SHP77 treated with DMSO at 0.1 percent for 48 hours (cell line): Measurements from ENCODE around the gene HCFC1.

ENCODE experiments used
- DNase-seq: peaks from one replicate; lab custom pipeline; 2025; lab: John Stamatoyannopoulos, UW

Gene HCFC1

DNA sequence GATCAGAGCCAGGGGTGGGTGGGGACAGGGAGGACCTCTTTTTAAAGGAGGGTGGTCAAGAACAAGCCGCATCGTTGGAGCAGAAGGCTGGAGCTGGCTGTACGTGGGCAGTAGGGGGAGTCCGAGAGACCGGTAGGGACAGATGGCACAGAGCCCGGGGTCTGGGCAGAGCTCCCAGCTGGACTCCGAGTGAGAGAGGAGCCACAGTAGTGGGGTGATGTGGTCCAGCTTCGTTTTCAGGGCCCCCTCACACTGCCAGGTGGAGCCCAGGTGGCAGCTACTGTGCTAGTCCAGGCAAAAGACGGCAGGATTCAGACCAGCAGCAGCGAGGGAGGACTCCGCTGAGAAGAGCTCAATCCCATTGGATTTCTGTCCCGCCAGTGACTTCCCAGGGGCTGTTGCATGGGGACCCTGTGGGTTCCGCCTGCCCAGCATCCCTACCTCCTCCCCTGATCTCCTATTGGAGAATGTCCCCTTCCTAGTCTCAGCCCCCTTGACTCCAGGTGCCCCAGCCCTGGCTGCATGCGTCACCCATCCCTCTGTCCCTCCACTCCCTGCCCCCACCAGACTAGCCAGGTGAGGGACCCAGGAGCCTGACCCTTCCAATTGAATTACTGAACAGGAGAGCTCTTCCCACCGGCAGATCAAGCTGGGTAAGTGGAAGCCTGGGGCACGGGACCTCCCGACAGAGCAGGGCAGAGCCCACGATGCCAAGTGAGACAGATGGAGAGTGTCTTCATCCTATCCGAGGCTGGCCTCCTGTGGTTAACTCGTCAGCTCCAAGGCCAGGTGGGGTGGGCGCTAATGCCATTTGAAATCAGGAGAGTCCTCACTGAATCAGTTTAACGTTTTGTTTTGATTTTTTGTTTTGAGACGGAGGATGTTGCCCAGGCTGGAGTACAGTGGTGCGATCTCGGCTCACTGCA, 48.4 kb downstream of the HCFC1 start:
- no peak for DNase-seq

- no peak for DNase-seq
Measured at GRCh38 chrX:153921511-153922446, 49.8 kb downstream of the HCFC1 start.

GRCh38 chrX:153921070-153921469, 50.5 kb downstream of the HCFC1 start:
- DNase-seq = no peak

- no peak for DNase-seq
Measured at GRCh38 chrX:153920546-153920945, 51.1 kb downstream of the HCFC1 start.

- no peak for DNase-seq
Measured at GRCh38 chrX:153919281-153919680, 52.3 kb downstream of the HCFC1 start.

GRCh38 chrX:153917869-153918268, 53.7 kb downstream of the HCFC1 start:
- no peak for DNase-seq

- DNase-seq = no peak
Measured at GRCh38 chrX:153913701-153914100, 57.9 kb downstream of the HCFC1 start.

GRCh38 chrX:153913211-153913610, 58.4 kb downstream of the HCFC1 start:
- no peak for DNase-seq

- DNase-seq = no peak
Measured at GRCh38 chrX:153911798-153912197, 59.8 kb downstream of the HCFC1 start.

DNA sequence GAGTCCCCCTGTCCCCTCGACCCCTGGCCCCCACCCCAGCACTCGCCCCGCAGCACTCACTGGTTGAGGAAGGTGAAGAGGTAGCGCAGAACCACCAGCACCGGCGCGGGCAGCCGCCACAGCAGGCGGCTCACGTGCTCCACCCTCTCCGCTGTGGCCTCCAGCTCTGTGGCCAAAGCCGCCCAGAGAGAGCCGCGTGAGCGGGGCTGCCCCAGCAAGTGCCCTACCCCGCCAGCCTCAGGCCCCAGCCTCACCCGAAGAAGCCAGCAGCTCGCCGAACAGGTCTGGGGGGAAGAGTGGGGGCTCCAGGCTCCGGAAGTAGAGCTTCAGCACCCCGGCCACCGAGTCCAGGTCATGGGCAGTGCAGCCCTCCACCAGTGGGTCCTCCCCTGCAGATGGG, 61.2 kb downstream of the HCFC1 start:
- DNase-seq = no peak

- no peak for DNase-seq
Measured at GRCh38 chrX:153909980-153910360, 61.6 kb downstream of the HCFC1 start.

GRCh38 chrX:153909024-153909979, 62.3 kb downstream of the HCFC1 start:
- no peak for DNase-seq

DNA sequence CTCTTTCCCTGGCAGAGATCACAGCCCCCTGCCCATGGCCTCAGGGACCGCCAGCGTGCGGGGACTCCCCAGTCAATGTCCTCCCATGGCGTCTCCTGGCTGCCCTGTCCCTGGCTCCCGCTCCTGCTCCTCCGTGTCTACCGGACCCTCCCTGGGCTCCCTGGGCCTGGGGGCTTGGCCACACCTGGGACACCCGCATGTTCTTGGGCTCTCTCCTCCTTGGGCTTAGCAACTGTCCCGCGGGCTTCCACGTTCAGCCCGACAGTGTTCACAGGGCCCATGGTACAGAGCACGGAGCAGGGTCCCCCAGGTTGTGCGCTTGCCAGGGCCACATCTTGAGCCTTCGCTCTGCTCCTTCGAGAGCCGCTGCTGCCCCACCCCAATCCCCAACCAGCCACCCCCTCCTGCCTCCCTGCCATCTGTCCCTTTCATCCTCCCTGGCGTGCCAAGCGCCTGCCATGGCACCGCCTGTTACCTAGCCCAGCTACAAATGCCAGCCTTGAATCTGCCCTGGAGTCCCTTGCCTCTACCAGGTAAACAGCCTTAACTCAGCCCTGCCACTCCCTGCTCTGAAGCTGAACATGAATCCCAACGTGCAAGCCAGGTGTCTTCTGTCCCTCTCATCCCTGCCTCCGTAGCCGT, 63.3 kb downstream of the HCFC1 start:
- no peak for DNase-seq

DNA sequence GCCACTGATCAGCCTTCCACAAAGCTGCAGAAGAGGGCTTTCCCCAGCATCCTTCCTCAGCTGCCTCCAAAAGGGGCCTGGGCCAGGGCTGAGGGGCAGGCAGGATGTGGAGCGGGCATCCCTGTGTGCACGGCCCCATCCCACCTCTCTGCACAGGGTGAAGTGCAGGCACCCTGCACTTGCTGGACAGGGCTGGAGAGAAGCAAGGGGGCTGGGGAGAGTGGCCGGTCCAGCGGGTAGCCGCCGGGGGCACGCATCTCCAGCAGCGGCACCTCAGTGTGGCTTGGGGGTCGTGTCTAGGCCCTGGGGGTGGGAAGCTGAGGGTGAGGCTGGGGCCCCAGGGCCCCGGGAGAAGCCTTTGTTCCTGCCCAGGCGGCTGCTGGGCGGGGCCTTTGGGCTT, 64.2 kb downstream of the HCFC1 start:
- DNase-seq = no peak

GRCh38 chrX:153906126-153906917, 65.3 kb downstream of the HCFC1 start:
- DNase-seq = no peak

DNA sequence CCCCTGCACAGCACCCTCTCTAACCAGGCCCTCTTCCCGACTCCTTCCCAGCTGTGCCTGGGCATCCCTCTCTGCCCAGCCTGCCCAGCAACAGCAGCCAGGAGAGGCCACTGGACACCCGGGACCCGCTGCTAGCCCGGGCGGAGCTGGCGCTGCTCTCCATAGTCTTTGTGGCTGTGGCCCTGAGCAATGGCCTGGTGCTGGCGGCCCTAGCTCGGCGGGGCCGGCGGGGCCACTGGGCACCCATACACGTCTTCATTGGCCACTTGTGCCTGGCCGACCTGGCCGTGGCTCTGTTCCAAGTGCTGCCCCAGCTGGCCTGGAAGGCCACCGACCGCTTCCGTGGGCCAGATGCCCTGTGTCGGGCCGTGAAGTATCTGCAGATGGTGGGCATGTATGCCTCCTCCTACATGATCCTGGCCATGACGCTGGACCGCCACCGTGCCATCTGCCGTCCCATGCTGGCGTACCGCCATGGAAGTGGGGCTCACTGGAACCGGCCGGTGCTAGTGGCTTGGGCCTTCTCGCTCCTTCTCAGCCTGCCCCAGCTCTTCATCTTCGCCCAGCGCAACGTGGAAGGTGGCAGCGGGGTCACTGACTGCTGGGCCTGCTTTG, 66.0 kb downstream of the HCFC1 start:
- DNase-seq = no peak

DNA sequence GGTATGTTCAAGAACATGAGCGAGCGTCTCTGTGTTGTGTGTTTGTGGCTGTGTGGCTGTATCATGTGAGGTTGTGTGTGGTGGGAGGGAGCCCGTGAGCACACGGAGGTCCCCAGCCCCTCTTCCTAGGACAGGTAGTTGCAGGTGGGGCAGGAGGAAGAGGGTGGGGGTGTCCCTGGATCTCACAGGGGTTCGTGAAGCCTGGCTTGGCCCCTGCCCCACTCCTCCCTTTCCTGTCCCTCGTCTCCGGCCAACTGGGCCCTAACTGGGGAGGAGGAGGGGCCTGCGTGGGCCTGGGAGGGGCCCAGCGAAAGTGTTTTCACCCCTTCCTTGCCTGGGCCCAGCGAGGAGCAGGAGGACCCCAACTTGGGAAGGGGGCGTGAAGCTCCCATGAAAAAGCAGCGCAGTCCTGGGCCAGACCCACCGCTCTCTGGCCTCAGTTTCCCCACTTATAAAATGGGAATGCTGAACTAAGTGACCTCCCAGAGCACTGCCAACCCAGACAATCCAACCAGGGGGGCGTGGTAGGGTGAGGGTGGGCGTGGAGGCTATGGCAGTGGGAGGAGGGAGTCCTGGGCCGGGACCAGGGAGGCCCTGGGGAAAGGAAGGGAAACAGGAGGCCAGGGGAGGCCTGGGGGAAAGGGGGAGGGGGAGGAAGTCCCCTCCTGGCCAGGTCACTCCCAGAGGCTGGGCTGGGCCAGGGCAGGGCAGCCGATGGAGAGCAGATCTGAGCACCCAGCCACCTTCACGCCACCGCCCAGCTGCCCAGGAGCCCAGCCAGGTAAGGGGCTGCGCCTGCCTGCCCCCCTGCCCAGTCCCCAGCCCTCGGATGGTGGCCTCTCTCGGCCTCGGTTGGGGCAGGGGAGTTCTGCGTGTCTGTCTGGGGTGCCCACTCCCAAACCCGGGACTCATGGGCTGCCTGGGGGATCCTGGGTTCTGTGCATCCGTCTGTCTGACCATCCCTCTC, 67.3 kb downstream of the HCFC1 start, which contains the start of gene AVPR2:
AVPR2 (plus strand) TSS at position 683 of the 967 bp plus-strand sequence. CDS start 473 bp downstream, outside the sequence.
- no peak for DNase-seq

DNA sequence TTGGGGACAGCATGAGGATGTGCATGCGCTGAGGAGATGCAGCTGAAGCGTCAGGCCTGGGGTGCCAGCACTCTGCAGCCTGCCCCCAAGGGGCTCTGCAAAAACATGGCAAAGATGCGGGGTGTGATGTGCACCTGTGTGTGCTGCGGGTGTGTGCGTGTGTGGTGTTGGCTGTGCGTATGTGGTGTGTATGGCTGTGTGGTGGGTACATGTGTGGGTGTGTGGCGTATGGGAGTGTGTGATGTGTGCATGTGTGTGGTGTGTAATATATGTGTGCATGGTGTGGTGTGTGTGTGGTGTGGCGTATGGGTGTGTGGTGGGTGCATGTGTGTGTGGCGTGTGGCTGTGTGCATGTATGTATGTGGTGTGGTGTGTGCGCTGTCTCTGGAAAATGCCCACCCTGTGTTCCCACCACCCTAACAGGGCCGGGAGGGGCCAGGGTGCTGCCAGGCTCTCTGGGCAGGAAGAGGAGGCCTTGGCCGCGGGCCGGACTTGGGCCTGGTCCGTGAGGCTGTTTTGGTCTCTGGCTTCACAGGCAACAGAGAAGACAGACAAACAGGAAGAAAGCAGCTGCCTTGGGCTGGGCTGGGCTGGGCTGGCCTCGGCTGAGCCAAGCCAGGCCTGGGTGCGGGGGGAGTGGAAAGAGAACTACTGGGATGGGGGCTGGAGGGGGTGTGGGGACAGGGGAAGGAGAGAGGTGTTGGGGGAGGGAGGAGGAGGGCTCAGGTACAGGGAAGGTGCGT, 68.2 kb downstream of the HCFC1 start:
- no peak for DNase-seq
